BJ (cell line): ENCODE data around the gene NCAPH2. TPM values are rescaled to one million over a fixed set of nuclear protein-coding genes. Genes with fewer than 3 reads are reported as not detected.

Experiments used
- CTCF ChIA-PET: fragments of 350-600 bp; formaldehyde crosslinking; extraction: SDS; loops from one replicate; lab custom pipeline; 2021; ENCODE audit warnings: antibody characterized with exemption, inconsistent platforms; lab: Yijun Ruan, JAX
- POLR2A ChIA-PET: fragments of 300-600 bp; sonication (Branson Sonifier 250); formaldehyde crosslinking; extraction: SDS; loops from one replicate; lab custom pipeline; 2021; ENCODE audit warnings: antibody characterized with exemption; lab: Charles Lee
- DNase-seq: peaks from one replicate; pipeline ENCODE4 v3.0.0-alpha.2; 2011; ENCODE audit warnings: low read depth
- H3K27me3 ChIP-seq: 2 replicates; pipeline ENCODE4 v1.6.0; 2011; ENCODE audit warnings: low read length; ENCODE audit not compliant: control insufficient read depth, insufficient read depth
- H3K36me3 ChIP-seq: 2 replicates; pipeline ENCODE4 v1.5.1; 2011; ENCODE audit warnings: low read length; ENCODE audit not compliant: control insufficient read depth, insufficient read depth
- H3K4me3 ChIP-seq: 2 replicates; pipeline ENCODE4 v1.5.1; 2011; ENCODE audit warnings: low read depth, mild to moderate bottlenecking, control low read depth, low read length
- CTCF ChIP-seq: IDR thresholded peaks from 2 replicates; pipeline ENCODE4 v1.5.1; 2011; ENCODE audit warnings: low read depth, mild to moderate bottlenecking, control low read depth, inconsistent platforms, low read length, moderate library complexity; ENCODE audit not compliant: insufficient read depth
- polyA plus RNA-seq: library from polyadenylated mRNA; depleted of rRNA; stranded (reverse); fragments of >200 nt; gene quantifications from 2 replicates; pipeline ENCODE4 v1.2.3, GENCODE V29; 2011

The NCAPH2 gene
- polyA plus RNA-seq, 1 experiment, result 31.7 TPM

GRCh38 chr22:50570861-50571260, 62.8 kb downstream of the NCAPH2 start:
- DNase-seq, result no peak
- Histone ChIP-seq H3K4me3 (no peak overlapping the region), H3K36me3 (peaks cover 1% of the 10 kb centered on the region; the same call in 1 of the 2 replicates), H3K27me3 (no peaks in the 10 kb centered on the region)
- ChIA-PET POLR2A (no interaction called here), CTCF (interaction anchor here (1.6 to 2.7 kb wide), 2 partner anchors 8 to 43 kb away, joined by 3 to 18 read pairs; partner anchors contain the start of gene SYCE3)
- no peak for TF ChIP-seq CTCF

- no peak for TF ChIP-seq CTCF
- H3K4me3 ChIP-seq, result no peak overlapping the region
- H3K36me3 ChIP-seq, result peaks cover 1% of the 10 kb centered on the region; the same call in 1 of the 2 replicates
- ChIA-PET CTCF (interaction anchor here (1.1 to 2.7 kb wide), 4 partner anchors 8 to 44 kb away, joined by 3 to 18 read pairs (median 4); partner anchors contain the start of genes CHKB and SYCE3), POLR2A (interaction anchor here (0.6 kb wide), 1 partner anchor 44 kb away, joined by 3 read pairs; no protein-coding TSS in a partner anchor)
- no peak for DNase-seq
- H3K27me3 ChIP-seq, result no peaks in the 10 kb centered on the region
Observed at GRCh38 chr22:50571264-50572175, 63.5 kb downstream of the NCAPH2 start.

GRCh38 chr22:50572965-50573364, 64.9 kb downstream of the NCAPH2 start:
- H3K27me3 ChIP-seq, result no peaks in the 10 kb centered on the region
- ChIA-PET CTCF (interaction anchor here (1.7 to 2.7 kb wide), 2 partner anchors 10 to 47 kb away, joined by 4 to 18 read pairs; partner anchors contain the start of genes SCO2 and SYCE3), POLR2A (no interaction called here)
- H3K36me3 ChIP-seq, result peaks cover 1% of the 10 kb centered on the region; the same call in 1 of the 2 replicates
- TF ChIP-seq CTCF, result no peak
- no peak for DNase-seq
- H3K4me3 ChIP-seq, result no peak overlapping the region

- TF ChIP-seq CTCF, result no peak
- Histone ChIP-seq H3K27me3 (no peaks in the 10 kb centered on the region), H3K36me3 (peaks cover 1% of the 10 kb centered on the region; the same call in 1 of the 2 replicates), H3K4me3 (no peak overlapping the region)
- ChIA-PET CTCF (interaction anchor here (1.2 to 2.7 kb wide), 4 partner anchors 11 to 48 kb away, joined by 4 to 18 read pairs (median 6); partner anchors contain the start of genes SCO2 and SYCE3), POLR2A (no interaction called here)
- no peak for DNase-seq
Observed at GRCh38 chr22:50573491-50574382, 65.7 kb downstream of the NCAPH2 start.
